Brain microvascular endothelial cell (primary cell): ENCODE results near the gene CDH4.

Experiments used
- DNase-seq: peaks from one replicate; pipeline ENCODE4 v3.0.0-alpha.2; 2020
- H3K27ac ChIP-seq: fragments of 250-450 bp; sonication (Bioruptor Pico); 2 replicates; pipeline ENCODE4 v1.5.1; 2020; ENCODE audit warnings: mild to moderate bottlenecking, moderate library complexity
- H3K27me3 ChIP-seq: fragments of 250-450 bp; sonication (Bioruptor Pico); replicated peaks from 2 replicates; pipeline ENCODE4 v1.5.1; 2020; ENCODE audit warnings: mild to moderate bottlenecking
- H3K36me3 ChIP-seq: fragments of 250-450 bp; sonication (Bioruptor Pico); replicated peaks from 2 replicates; pipeline ENCODE4 v1.5.1; 2020; ENCODE audit warnings: mild to moderate bottlenecking
- H3K4me3 ChIP-seq: 2 replicates; pipeline ENCODE4 v1.5.1; 2011; ENCODE audit warnings: low read depth, mild to moderate bottlenecking, control low read depth, low read length, moderate library complexity
- CTCF ChIP-seq: IDR thresholded peaks from 2 replicates; pipeline ENCODE4 v1.5.1; 2011; ENCODE audit warnings: low read depth, mild to moderate bottlenecking, moderate library complexity, low read length, control low read depth, inconsistent platforms; ENCODE audit errors: missing control alignments
- in situ Hi-C: cut with HindIII; loops from 2 replicates; pipeline ENCODE4 v1.10.0; 2017; ENCODE audit warnings: low sequenced_read_pairs, low pct_ligation_motif_present

CDH4 gene

GRCh38 chr20:61934716-61935530, 682.9 kb downstream of the CDH4 start:
- DNase-seq = no peak
- Histone ChIP-seq H3K4me3 (no peak overlapping the region), H3K36me3 (no peaks in the 10 kb centered on the region), H3K27ac (no peak overlapping the region), H3K27me3 (no peaks in the 10 kb centered on the region)
- in situ Hi-C loops = no loop called here
- TF ChIP-seq CTCF = no peak

GRCh38 chr20:61935926-61936700, 684.1 kb downstream of the CDH4 start:
- no peak overlapping the region for H3K27ac ChIP-seq
- in situ Hi-C loops = no loop called here
- no peaks in the 10 kb centered on the region for H3K36me3 ChIP-seq
- no peak for DNase-seq
- no peak overlapping the region for H3K4me3 ChIP-seq
- no peaks in the 10 kb centered on the region for H3K27me3 ChIP-seq
- no peak for TF ChIP-seq CTCF

DNA sequence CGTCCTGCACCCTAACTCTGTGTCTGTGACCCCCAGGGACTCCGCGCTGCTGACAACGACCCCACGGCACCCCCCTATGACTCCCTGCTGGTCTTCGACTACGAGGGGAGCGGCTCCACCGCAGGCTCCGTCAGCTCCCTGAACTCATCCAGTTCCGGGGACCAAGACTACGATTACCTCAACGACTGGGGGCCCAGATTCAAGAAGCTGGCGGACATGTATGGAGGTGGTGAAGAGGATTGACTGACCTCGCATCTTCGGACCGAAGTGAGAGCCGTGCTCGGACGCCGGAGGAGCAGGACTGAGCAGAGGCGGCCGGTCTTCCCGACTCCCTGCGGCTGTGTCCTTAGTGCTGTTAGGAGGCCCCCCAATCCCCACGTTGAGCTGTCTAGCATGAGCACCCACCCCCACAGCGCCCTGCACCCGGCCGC, 684.7 kb downstream of the CDH4 start:
- no peaks in the 10 kb centered on the region for H3K36me3 ChIP-seq
- no peak for TF ChIP-seq CTCF
- in situ Hi-C loops = no loop called here
- DNase-seq = no peak
- no peaks in the 10 kb centered on the region for H3K27me3 ChIP-seq
- H3K27ac ChIP-seq = no peak overlapping the region
- no peak overlapping the region for H3K4me3 ChIP-seq

DNA sequence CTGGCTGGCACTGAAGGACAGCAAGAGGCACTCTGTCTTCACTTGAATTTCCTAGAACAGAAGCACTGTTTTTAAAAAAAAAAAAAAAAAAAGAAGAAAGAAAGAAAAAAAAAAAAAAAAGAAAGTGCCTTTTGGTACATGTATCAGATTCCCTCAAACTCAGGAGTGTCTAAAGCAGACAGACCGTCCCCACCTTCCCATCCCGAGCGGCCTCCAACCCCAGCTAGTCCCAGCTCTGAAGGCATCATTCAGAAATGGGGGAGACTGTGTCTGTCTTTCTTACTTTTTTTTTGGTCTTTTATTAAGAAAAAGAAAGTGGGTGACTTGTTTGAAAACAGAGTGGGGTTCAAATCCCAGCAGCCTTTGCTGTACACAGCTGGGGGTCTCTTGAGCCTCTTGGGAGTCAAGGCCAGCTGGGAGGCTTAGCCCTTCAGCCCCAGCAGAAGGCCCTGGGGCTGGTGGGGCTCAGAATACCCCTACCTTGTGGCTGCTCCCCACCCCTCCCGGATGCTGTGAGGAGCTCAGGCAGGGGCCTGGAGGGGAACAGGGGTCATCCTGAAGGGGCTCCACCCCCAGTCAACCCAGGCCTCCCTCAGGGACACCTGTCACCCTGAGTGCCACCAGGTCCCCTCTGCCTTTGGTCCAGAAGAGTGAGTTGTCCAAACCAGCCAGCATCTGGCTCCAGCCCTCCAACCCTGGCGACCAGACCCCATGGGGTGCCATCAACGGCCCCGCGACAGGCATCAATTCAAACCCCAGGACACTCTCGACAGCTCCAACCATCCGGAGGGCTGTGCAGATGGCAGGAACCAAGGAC, 685.3 kb downstream of the CDH4 start:
- DNase-seq = no peak

More for the DNA sequence above, 685.3 kb downstream of the CDH4 start:
- Histone ChIP-seq H3K36me3 (no peaks in the 10 kb centered on the region), H3K4me3 (no peak overlapping the region), H3K27me3 (no peaks in the 10 kb centered on the region), H3K27ac (no peak overlapping the region)
- in situ Hi-C loops = no loop called here
- TF ChIP-seq CTCF = no peak
